ENCODE results near the gene HELB. TPM values are rescaled to one million over a fixed set of nuclear protein-coding genes. Genes with fewer than 3 reads are reported as not detected.

Gene HELB
- total and polyA plus RNA-seq, 10 of the 15 experiments (the other 5 are each of a cell fraction or from before 2014, with no cell fraction given): 0.58 to 10.0 (median 4.4) TPM

- peaks cover 5% of the 10 kb centered on the region for H3K79me2 ChIP-seq (ENCODE audit: control insufficient read depth, insufficient read depth, low read length)
- intact Hi-C loops (cut with micrococcal nuclease; ENCODE audit: unreplicated experiment): no loop called here
- no TSS peak for BruUV-seq (replicated peaks)
- H3K4me2 ChIP-seq (ENCODE audit: control insufficient read depth, insufficient read depth): no peak overlapping the region; the same call in 1 of the 2 replicates
- in situ Hi-C loops (cut with MboI): no loop called here
- RAD21 ChIA-PET (ENCODE audit: unreplicated experiment): interaction anchor here (0.8 to 0.9 kb wide), 2 partner anchors 9 to 10 kb away, joined by 3 read pairs; partner anchors contain the start of gene HELB
- ATAC-seq: peak; percentile 51
- no peaks in the 10 kb centered on the region for H4K20me1 ChIP-seq (ENCODE audit: control insufficient read depth, insufficient read depth)
- peaks cover 0 to 16% of the 10 kb centered on the region in 2 experiments; a peak in 1 of 4 replicates for H3K36me3 ChIP-seq (ENCODE audit: control insufficient read depth in 2 of 2, insufficient read depth in 2 of 2, low read length in 1 of 2)
- no peaks in the 10 kb centered on the region for H3K27me3 ChIP-seq (replicated peaks in 1 of 2; ENCODE audit: control insufficient read depth in 2 of 2, insufficient read depth in 2 of 2, low read length in 1 of 2)
- no peak overlapping the region for H3K9ac ChIP-seq (ENCODE audit: control insufficient read depth, insufficient read depth, low read length)
- H3K27ac ChIP-seq (ENCODE audit: control insufficient read depth, insufficient read depth): no peak overlapping the region
- CTCF ChIA-PET: interaction anchor here (0.9 kb wide), 1 partner anchor 40 kb away, joined by 3 read pairs; no protein-coding TSS in a partner anchor
- WGBS (ENCODE audit: insufficient coverage, insufficient replicate concordance, low lambda C conversion rate, missing lambda C conversion rate): 57% methylated on average over 1 of the region's 1 CpG
- POLR2A ChIA-PET: interaction anchor here (0.6 to 1.6 kb wide), 2 partner anchors 10 to 1350 kb away, joined by 3 to 4 read pairs; partner anchors contain the start of gene HELB
- no peaks in the 10 kb centered on the region for H3K9me3 ChIP-seq (replicated peaks; ENCODE audit: control insufficient read depth, insufficient read depth, low read length)
- no peaks in the 10 kb centered on the region for H3K4me1 ChIP-seq (ENCODE audit: control insufficient read depth, insufficient read depth, low read length)
- no peak for DNase-seq (ENCODE audit: low read depth, low spot score)
- H2AFZ ChIP-seq (ENCODE audit: control insufficient read depth, low read depth, low read length): no peak overlapping the region
- H3K4me3 ChIP-seq: no peak overlapping the region
- peak; percentile 91 for FAIRE-seq
- SMC1A ChIA-PET (ENCODE audit: uncharacterized antibody, unreplicated experiment): interaction anchor here (0.8 kb wide), 1 partner anchor 33 kb away, joined by 3 read pairs; no protein-coding TSS in a partner anchor
- TF ChIP-seq TAF1 (IDR thresholded peaks at IDR 0.05; ENCODE audit: borderline replicate concordance, low read depth, low read length): no peak
- no peak for TF ChIP-seq RUNX3 (IDR thresholded peaks at IDR 0.05; ENCODE audit: low read length)
- TF ChIP-seq ZNF384 (IDR thresholded peaks at IDR 0.05; ENCODE audit: borderline replicate concordance, low read depth, low read length): no peak
- no peak for TF ChIP-seq SP1 (IDR thresholded peaks at IDR 0.05; ENCODE audit: low read depth, low read length)
- TF ChIP-seq SMC3 (IDR thresholded peaks at IDR 0.05; ENCODE audit: borderline replicate concordance, low read length): no peak
- no peak for TF ChIP-seq RFX5 (IDR thresholded peaks at IDR 0.05; ENCODE audit: low read depth, low read length)
- TF ChIP-seq EGR1 (IDR thresholded peaks at IDR 0.05; ENCODE audit: borderline replicate concordance in 1 of 2, low read depth in 2 of 2, low read length in 2 of 2): no peak
- no peak for TF ChIP-seq SMAD1 (IDR thresholded peaks at IDR 0.05; ENCODE audit: low read depth, partially characterized antibody)
- TF ChIP-seq GATAD2B (conservative IDR thresholded peaks at IDR 0.05; ENCODE audit: low read depth): no peak
- TF ChIP-seq SRF (IDR thresholded peaks at IDR 0.05; ENCODE audit: low read depth in 2 of 2, low read length in 2 of 2): no peak
- TF ChIP-seq SUPT20H (IDR thresholded peaks at IDR 0.05; ENCODE audit: borderline replicate concordance, control insufficient read depth, low read depth, low read length): no peak
- TF ChIP-seq ZNF24 (IDR thresholded peaks at IDR 0.05): no peak
- TF ChIP-seq SKIL (IDR thresholded peaks at IDR 0.05; ENCODE audit: low read depth, poor library complexity, severe bottlenecking): no peak
- no peak for TF ChIP-seq CUX1 (IDR thresholded peaks at IDR 0.05; ENCODE audit: insufficient replicate concordance, low read depth, low read length)
- no peak for TF ChIP-seq BACH1 (IDR thresholded peaks at IDR 0.05; ENCODE audit: borderline replicate concordance)
- TF ChIP-seq NR2C1 (IDR thresholded peaks at IDR 0.05): no peak
- no peak for TF ChIP-seq RCOR1 (conservative IDR thresholded peaks at IDR 0.05; ENCODE audit: low read depth, low read length)
- no peak for TF ChIP-seq JUND (IDR thresholded peaks at IDR 0.05; ENCODE audit: low read depth, low read length)
- no peak for TF ChIP-seq SIN3A (IDR thresholded peaks at IDR 0.05; ENCODE audit: low read depth, low read length)
Observed at GRCh38 chr12:66312189-66312588, 9.9 kb downstream of the HELB start.
